22Rv1 (cell line): ENCODE measurements around the gene CTNNA3.

Source experiments
- H3K27ac ChIP-seq: fragments of 450-650 bp; 2 replicates; pipeline ENCODE4 v1.5.1; 2017
- ZFX ChIP-seq: fragments of 450-650 bp; IDR thresholded peaks from 2 replicates; pipeline ENCODE4 v1.6.1; 2017; ENCODE audit warnings: antibody characterized with exemption, borderline replicate concordance
- TF ChIP-seq, protein P1 (sequence below): fragments of 450-650 bp; IDR thresholded peaks from 2 replicates; pipeline ENCODE4 v1.5.1; 2017; ENCODE audit warnings: mild to moderate bottlenecking

The CTNNA3 gene

GRCh38 chr10:66747451-66747850, 948.5 kb downstream of the CTNNA3 start:
- no peak overlapping the region for H3K27ac ChIP-seq
- TF ChIP-seq ZFX = no peak
- TF ChIP-seq, protein P1, sequence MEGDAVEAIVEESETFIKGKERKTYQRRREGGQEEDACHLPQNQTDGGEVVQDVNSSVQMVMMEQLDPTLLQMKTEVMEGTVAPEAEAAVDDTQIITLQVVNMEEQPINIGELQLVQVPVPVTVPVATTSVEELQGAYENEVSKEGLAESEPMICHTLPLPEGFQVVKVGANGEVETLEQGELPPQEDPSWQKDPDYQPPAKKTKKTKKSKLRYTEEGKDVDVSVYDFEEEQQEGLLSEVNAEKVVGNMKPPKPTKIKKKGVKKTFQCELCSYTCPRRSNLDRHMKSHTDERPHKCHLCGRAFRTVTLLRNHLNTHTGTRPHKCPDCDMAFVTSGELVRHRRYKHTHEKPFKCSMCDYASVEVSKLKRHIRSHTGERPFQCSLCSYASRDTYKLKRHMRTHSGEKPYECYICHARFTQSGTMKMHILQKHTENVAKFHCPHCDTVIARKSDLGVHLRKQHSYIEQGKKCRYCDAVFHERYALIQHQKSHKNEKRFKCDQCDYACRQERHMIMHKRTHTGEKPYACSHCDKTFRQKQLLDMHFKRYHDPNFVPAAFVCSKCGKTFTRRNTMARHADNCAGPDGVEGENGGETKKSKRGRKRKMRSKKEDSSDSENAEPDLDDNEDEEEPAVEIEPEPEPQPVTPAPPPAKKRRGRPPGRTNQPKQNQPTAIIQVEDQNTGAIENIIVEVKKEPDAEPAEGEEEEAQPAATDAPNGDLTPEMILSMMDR = no peak

DNA sequence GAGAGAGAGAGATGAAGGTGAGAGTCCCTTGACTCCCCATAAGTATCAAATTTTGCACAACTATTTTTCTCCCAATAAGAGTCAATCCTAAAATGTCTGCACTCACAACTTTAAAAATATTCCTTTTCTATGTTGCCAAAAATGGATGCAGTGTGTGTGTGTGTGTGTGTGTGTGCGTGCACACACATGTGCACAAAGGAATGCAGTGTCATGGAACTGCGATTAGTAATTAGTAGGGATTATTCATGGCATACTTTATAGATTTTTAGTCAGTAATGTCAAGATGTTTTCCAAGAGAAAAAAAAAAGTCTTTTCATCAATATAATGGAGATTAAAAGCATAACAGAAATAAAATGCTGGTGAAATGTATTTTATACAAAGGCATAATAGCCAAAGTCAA, 949.3 kb downstream of the CTNNA3 start:
- no peak overlapping the region for H3K27ac ChIP-seq
- TF ChIP-seq, protein P1 = no peak
- no peak for TF ChIP-seq ZFX

DNA sequence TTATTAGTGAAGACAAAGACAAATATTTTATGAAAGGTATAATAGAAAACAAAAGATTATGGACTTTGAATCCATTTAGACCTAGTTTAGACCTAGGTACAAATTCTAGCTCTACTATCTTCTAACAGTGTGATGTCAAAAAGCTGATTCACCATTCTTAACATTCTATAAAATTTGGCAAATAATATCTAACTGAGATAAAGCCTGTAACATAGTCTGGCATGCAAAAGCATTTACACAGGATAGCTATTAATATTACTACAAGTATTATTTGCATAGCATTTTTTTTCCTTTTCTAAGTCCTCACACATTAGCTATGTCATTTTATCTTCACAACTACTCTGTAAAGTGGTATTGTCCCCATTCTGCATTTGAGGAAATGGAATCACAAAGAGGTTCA, 949.7 kb downstream of the CTNNA3 start:
- H3K27ac ChIP-seq = no peak overlapping the region
- no peak for TF ChIP-seq ZFX

- no peak overlapping the region for H3K27ac ChIP-seq
- TF ChIP-seq ZFX = no peak
- TF ChIP-seq, protein P1 = no peak
Observed at GRCh38 chr10:66744915-66745314, 951.1 kb downstream of the CTNNA3 start.

DNA sequence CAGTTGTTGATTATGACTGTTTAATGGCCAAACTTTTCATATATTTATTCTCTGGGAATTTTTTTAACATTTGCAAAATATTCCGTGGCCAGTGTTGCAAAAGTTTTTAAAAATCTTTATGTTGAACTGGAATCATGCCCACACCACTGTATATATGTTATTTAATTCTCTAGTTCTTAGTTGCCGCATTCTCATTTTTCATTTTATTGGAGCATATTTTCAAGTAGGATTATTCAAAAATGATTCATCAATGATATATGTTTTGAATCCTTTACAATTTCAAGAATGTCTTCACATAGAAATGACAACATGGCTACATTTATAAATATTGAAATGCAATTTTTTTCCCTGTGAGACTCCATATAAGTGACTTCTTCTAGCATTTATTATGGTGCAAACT, 958.8 kb downstream of the CTNNA3 start:
- no peak for TF ChIP-seq ZFX
- TF ChIP-seq, protein P1 = no peak

GRCh38 chr10:66723608-66724400, 972.2 kb downstream of the CTNNA3 start:
- TF ChIP-seq, protein P1 = no peak
- no peak for TF ChIP-seq ZFX
- no peak overlapping the region for H3K27ac ChIP-seq

More for the DNA sequence above, 958.8 kb downstream of the CTNNA3 start:
- no peak overlapping the region for H3K27ac ChIP-seq

DNA sequence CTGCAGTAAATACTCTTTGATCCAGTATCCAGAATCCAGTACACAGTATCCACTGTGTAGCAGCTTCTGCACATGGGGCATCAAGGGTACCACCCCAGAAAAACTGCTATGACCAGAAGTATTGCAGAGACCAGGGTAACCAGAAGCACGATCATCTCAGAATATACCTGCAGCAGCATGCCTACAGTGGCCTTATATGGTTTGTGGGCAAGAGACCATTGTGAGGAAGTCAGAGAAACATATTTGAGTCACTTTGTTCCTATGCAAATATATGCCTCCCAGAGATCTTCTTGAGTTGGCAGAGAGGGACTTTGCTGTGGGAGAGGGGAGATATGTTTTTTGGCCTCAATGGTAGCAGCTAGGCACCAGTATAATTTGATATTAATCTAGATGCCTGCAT, 976.5 kb downstream of the CTNNA3 start:
- TF ChIP-seq ZFX = no peak
- TF ChIP-seq, protein P1 = no peak

More for the DNA sequence above, 976.5 kb downstream of the CTNNA3 start:
- no peak overlapping the region for H3K27ac ChIP-seq
